Measurements from ENCODE around the gene TBC1D16. TPM values are rescaled to one million over a fixed set of nuclear protein-coding genes. Genes with fewer than 3 reads are reported as not detected.

Gene TBC1D16
- total RNA-seq, 4 donors from 2014 or later: 5.8 to 8.1 (median 7.0) TPM

- Histone ChIP-seq H3K4me1 (no peaks in the 10 kb centered on the region), H3K9me3 (no peaks in the 10 kb centered on the region), H3K27me3 (no peaks in the 10 kb centered on the region), H3K36me3 (no peaks in the 10 kb centered on the region), H3K27ac (no peak overlapping the region), H3K4me3 (no peak overlapping the region)
- intact Hi-C loops (cut with DNase I; ENCODE audit: low total_unique reads) (loop anchor here (10.0 kb wide), 1 partner anchor 265 kb away; the partner anchor contains the start of gene RNF213), in situ Hi-C loops (cut with MboI; ENCODE audit: low sequenced_read_pairs in 4 of 4) (no loop called here)
- TF ChIP-seq POLR2A (IDR thresholded peaks at IDR 0.05): no peak
- no peak for TF ChIP-seq CTCF (IDR thresholded peaks at IDR 0.05 in 4 of 5, conservative IDR thresholded peaks at IDR 0.05 in 1 of 5)
- DNase-seq: no peak
- no peak for ATAC-seq
Observed at GRCh38 chr17:80000136-80000535, 35.5 kb downstream of the TBC1D16 start.

- TF ChIP-seq CTCF (IDR thresholded peaks at IDR 0.05 in 4 of 5, conservative IDR thresholded peaks at IDR 0.05 in 1 of 5) (no peak), POLR2A (IDR thresholded peaks at IDR 0.05) (no peak)
- intact Hi-C loops (cut with DNase I; ENCODE audit: low total_unique reads) (no loop called here), in situ Hi-C loops (cut with MboI; ENCODE audit: low sequenced_read_pairs in 4 of 4) (no loop called here)
- Histone ChIP-seq H3K27ac (no peak overlapping the region), H3K27me3 (peaks cover 3 to 12% (median 12%) of the 10 kb centered on the region in 3 donors), H3K4me3 (no peak overlapping the region), H3K36me3 (no peaks in the 10 kb centered on the region), H3K9me3 (no peaks in the 10 kb centered on the region), H3K4me1 (peaks cover 0 to 5% of the 10 kb centered on the region in 2 donors)
- no peak for DNase-seq
- no peak for ATAC-seq
Observed at GRCh38 chr17:79997011-79997660, 38.5 kb downstream of the TBC1D16 start.

GRCh38 chr17:79996291-79996690, 39.4 kb downstream of the TBC1D16 start:
- DNase-seq: no peak

GRCh38 chr17:79995696-79996095, 40.0 kb downstream of the TBC1D16 start:
- DNase-seq (no peak), ATAC-seq (no peak)
- no peak overlapping the region for H3K27ac ChIP-seq
- H3K27me3 ChIP-seq: peaks cover 3 to 12% (median 12%) of the 10 kb centered on the region in 3 donors
- in situ Hi-C loops (cut with MboI; ENCODE audit: low sequenced_read_pairs in 4 of 4) (no loop called here), intact Hi-C loops (cut with DNase I; ENCODE audit: low total_unique reads) (no loop called here)
- H3K9me3 ChIP-seq: no peaks in the 10 kb centered on the region
- peaks cover 0 to 5% of the 10 kb centered on the region in 2 donors for H3K4me1 ChIP-seq
- H3K36me3 ChIP-seq: no peaks in the 10 kb centered on the region
- no peak for TF ChIP-seq POLR2A (IDR thresholded peaks at IDR 0.05)
- no peak for TF ChIP-seq CTCF (IDR thresholded peaks at IDR 0.05 in 4 of 5, conservative IDR thresholded peaks at IDR 0.05 in 1 of 5)
- H3K4me3 ChIP-seq: no peak overlapping the region

More at GRCh38 chr17:79996291-79996690, 39.4 kb downstream of the TBC1D16 start:
- in situ Hi-C loops (cut with MboI; ENCODE audit: low sequenced_read_pairs in 4 of 4): no loop called here
- no peak for ATAC-seq
- H3K4me3 ChIP-seq: no peak overlapping the region
- H3K36me3 ChIP-seq: no peaks in the 10 kb centered on the region
- TF ChIP-seq CTCF (IDR thresholded peaks at IDR 0.05 in 4 of 5, conservative IDR thresholded peaks at IDR 0.05 in 1 of 5) (no peak), POLR2A (IDR thresholded peaks at IDR 0.05) (no peak)
- H3K27ac ChIP-seq: no peak overlapping the region
- peaks cover 0 to 5% of the 10 kb centered on the region in 2 donors for H3K4me1 ChIP-seq
- intact Hi-C loops (cut with DNase I; ENCODE audit: low total_unique reads): no loop called here
- H3K27me3 ChIP-seq: peaks cover 3 to 12% (median 12%) of the 10 kb centered on the region in 3 donors
- H3K9me3 ChIP-seq: no peaks in the 10 kb centered on the region

All from gastrocnemius medialis (tissue), 4 donors.